ENCODE results near the gene CCNG2.

Gene CCNG2, protein sequence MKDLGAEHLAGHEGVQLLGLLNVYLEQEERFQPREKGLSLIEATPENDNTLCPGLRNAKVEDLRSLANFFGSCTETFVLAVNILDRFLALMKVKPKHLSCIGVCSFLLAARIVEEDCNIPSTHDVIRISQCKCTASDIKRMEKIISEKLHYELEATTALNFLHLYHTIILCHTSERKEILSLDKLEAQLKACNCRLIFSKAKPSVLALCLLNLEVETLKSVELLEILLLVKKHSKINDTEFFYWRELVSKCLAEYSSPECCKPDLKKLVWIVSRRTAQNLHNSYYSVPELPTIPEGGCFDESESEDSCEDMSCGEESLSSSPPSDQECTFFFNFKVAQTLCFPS

DNA sequence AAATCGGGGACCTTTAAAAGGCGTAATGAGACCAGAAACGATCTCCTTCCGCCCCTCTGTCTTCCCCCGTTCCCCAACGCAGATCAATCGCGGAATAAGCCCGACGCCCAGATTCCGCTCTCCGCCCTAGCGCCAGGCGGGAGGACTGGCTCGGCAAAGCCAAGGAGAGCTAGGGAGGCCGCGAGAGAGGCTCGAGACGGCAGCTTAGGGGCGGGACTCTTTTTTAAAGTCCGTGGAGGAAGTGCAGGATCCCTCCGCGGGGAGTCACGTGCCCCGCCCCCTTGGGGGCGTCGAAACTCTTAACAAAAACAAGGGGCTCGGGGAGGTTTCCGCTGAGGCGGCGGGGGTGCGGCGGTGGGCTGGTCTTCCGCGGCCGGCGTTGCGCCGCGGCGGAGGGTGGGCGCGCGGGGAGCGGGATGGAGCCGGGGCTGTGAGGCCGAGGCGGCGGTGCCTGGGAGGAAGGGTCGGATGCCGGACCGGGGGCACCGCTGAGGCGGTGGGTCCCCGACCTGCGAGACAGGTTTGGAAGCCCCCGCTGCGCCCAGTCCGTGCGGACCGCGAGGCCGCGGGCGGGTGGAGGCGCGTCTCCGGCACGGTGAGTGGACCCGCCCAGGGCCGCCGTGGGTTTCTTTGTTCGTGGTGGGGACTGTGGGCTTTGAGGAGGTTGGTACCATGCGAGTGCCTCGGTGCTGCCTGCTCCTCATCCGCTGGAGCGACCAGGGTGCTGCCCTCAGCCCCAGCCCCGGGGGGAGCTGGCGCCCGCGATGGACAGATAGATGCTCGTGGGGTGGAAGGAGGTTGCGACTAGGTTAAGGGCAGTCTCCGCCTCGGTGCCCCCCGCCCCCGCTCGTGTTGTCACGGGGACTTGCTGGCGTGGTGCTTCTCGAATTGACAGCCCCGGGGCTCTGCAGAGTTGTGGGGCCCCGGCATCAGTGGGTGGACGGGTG, at the start of gene CCNG2:
CCNG2 (plus strand) TSS at position 296 of the 947 bp plus-strand sequence. CDS start 1,326 bp downstream, outside the sequence.
- peak within 1 kb of the TSS; percentile 78 for H3K4me3 ChIP-seq (ENCODE audit: low read depth, low read length)
- peak; percentile 95 for DNase-seq (ENCODE audit: low read depth)
- TF ChIP-seq CTCF (IDR thresholded peaks at IDR 0.05; ENCODE audit: insufficient read depth, low read depth, low read length, missing control alignments): no peak

GRCh38 chr4:77110730-77111129, 46.3 kb upstream of the CCNG2 start:
- no peak for DNase-seq (ENCODE audit: low read depth)
- no peak for TF ChIP-seq CTCF (IDR thresholded peaks at IDR 0.05; ENCODE audit: insufficient read depth, low read depth, low read length, missing control alignments)

GRCh38 chr4:77113069-77113468, 43.9 kb upstream of the CCNG2 start:
- DNase-seq (ENCODE audit: low read depth): no peak
- no peak overlapping the region for H3K4me3 ChIP-seq (ENCODE audit: low read depth, low read length)
- TF ChIP-seq CTCF (IDR thresholded peaks at IDR 0.05; ENCODE audit: insufficient read depth, low read depth, low read length, missing control alignments): no peak

More at GRCh38 chr4:77110730-77111129, 46.3 kb upstream of the CCNG2 start:
- no peak overlapping the region for H3K4me3 ChIP-seq (ENCODE audit: low read depth, low read length)

GRCh38 chr4:77117721-77118120, 39.3 kb upstream of the CCNG2 start:
- no peak overlapping the region for H3K4me3 ChIP-seq (ENCODE audit: low read depth, low read length)
- DNase-seq (ENCODE audit: low read depth): no peak
- TF ChIP-seq CTCF (IDR thresholded peaks at IDR 0.05; ENCODE audit: insufficient read depth, low read depth, low read length, missing control alignments): no peak

- no peak overlapping the region for H3K4me3 ChIP-seq (ENCODE audit: low read depth, low read length)
- DNase-seq (ENCODE audit: low read depth): peak; percentile 23
- TF ChIP-seq CTCF (IDR thresholded peaks at IDR 0.05; ENCODE audit: insufficient read depth, low read depth, low read length, missing control alignments): peak; percentile 18
These were observed 36.0 kb upstream of the CCNG2 start for GRCh38 chr4:77120886-77121508.

DNA sequence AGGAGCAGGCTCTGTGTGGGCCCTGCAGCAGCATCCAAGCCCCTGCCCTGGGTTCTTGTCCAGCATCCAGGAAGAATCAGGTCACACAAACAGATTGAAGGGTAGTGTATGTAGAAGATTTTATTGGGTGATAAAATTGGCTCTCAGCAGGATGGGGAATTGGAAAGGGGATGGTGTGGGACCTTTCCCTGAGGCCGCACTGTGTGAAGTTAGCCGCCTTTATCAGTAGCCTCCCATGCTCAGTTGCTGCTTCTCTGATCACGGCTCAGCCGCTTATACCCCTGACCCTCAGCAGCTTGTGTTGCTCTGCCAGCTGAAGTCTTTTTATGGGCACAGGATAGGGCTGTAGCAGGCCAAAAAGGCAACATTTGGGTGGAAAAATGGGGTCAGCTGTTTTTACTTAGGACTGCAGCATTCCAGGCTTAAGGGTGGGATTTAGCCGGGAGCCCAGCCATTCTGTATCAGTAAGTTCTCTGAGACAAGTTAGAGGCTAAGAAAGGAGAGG, 35.2 kb upstream of the CCNG2 start:
- DNase-seq (ENCODE audit: low read depth): no peak
- H3K4me3 ChIP-seq (ENCODE audit: low read depth, low read length): no peak overlapping the region
- TF ChIP-seq CTCF (IDR thresholded peaks at IDR 0.05; ENCODE audit: insufficient read depth, low read depth, low read length, missing control alignments): no peak

All from GM12865 (cell line).